CMK (cell line): Measurements from ENCODE around the gene KRT76.

Experiments used
- DNase-seq: peaks from one replicate; pipeline ENCODE4 v3.0.0-alpha.2; 2010; ENCODE audit warnings: low read depth

Gene KRT76

DNA sequence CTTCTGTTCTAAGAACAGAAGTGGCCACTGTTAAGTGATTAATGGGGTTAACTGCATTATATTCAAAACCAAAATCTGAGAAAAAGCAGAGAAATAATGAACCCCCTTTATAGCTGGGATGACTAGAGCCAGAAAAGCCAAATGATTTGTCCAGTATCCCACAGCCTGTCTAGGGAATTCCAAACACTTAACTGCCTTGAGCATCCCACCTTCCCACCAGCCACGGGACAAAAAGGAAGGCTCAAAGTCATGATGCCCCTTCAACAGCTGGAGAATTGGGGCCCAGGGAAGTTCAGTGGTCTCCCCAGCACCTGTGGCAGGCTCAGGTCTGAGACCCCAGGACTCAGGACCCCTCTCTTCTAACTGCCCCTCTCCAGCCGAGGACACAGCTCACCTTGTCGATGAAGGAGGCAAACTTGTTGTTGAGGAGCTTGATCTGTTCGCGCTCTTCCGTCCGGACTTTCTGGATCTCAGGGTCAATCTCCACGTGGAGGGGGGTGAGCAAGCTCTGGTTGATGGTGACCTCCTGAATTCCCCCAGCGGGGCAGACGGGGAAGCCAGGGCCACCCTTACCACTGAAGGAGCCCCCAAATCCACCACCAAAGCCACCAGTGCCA, 36.2 kb upstream of the KRT76 start:
- no peak for DNase-seq

DNA sequence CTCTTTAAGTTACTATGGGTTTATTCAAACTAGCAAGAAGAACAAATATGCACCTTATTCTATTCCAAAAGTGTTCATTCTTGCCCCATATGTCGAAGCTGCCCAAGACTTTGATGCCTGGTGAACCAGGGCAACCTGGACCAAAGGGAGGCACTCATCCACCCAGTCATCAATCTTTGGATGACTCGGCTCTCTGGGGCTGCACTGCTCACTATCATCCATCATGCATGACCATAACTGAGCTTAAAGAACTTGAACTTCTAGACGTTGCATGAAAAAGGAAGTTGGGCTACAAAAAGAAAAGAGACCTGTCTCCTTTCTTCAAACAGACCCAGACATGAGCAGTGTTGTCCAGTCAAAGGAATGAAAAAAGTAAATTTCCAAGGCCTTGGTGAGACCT, 35.6 kb upstream of the KRT76 start:
- no peak for DNase-seq

DNA sequence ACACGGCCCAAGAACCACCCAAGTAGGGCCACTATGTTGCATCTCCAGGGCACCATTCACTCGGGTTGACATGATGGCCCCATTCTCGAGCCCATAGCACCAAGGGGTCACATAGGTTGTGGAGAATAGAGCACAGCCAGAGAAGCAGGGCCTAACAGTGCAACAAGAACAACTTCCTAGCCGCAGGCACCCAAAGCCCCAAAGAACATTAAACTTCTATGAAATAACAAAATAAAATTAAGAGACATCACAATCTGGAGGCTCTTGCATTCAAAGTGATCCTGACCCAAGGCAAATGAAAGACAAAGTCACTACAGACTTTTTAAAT, 34.9 kb upstream of the KRT76 start:
- no peak for DNase-seq

DNA sequence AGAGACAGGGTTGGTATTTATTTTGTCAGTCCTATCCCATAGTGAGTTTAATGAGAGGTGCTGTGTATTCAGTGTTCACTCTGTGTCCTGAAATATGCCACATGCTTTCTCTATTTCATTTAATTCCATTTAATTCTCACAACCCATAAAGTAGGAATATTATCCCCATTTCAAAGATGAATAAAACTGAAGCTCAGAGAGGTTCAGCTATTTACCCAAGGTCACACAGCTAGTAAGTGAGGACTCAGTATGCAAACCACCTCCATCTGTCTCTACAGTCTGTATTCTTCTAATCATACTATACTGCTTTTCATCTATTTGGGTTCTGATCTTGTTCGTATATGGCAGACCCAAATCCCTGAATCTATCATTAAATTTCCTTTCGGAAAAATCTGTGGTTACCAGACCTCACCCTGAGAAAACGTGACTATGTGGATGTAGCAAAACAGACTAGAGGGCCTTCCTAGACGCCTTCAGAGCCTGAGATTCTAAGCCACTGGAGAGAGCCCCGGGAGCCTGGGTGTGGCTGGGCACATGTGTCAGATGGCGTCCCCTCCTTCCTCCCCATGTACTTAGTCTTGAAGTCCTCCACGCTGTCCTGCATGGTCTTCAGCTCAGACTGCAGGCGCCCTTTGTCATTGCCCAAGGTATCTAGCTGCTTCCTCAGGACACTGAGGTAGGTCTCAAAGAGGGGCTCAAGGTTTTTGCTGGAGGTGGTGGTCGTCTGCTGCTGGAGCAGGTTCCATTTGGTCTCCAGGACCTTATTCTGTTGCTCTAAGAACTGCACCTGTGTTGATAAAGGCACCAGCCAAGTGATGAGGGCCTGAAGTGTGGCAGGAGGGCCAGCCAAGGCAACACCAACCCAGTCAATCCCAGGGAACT, 34.3 kb upstream of the KRT76 start:
- DNase-seq = no peak

DNA sequence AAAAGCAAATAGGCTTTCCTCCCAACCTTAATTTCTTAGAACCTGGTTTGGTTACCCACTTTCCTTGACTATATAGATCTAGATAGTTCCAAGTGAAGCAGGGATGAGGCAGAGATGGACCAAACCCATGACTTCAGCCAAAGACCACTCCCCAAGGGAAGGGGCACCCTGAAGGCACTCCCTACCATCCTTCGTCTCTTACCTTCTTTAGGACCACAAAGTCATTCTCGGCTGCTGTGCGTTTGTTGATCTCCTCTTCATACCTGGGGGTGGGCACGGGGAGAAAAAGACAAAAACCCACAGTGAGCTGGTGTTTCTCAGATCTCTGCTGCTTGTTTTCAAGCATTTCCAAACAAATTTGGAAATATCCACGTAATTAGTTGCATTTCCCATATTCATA, 33.4 kb upstream of the KRT76 start:
- no peak for DNase-seq

DNA sequence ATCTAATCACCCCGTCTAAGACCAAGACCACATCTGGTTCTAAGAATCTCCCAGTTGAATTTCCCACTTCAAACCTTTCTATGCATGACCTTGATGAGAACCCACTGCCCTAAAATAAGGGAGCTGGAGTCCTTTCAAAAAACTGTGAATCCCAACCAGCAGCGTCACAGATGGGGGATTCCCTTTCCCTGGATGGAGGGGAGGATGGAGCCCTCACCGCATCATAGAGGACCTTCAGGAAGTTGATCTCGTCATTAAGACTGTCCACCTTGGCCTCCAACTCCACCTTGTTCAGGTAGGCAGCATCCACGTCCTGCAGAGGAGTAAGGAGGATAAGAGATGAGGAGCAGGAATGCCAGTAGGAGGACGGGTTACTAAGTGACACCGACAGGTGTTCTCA, 32.0 kb upstream of the KRT76 start:
- no peak for DNase-seq

DNA sequence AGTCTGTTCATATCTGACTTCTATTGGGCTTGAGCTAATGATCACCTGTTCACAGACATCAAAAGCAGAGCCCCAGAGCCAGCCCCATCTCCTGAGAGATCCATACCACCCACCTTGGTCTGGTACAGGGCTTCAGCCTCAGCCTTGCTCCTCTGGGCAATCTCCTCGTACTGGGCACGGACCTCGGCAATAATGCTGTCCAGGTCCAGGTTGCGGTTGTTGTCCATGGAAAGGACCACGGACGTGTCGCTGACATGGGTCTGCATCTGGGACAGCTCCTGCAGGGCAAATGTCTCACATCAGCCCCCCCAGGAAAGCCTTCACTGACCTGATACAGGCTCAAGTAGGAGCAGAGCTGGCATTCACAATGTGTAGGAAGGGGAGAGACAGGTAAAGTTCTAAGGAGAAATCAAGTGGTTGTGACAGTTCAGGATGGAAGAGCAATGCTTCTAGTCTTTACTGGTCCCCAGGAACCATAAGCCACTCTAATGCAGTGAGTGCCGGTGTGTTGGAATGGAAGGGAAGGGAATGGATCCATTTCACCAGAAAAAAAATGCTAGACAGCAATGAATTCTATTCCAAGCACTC, 31.5 kb upstream of the KRT76 start:
- no peak for DNase-seq

DNA sequence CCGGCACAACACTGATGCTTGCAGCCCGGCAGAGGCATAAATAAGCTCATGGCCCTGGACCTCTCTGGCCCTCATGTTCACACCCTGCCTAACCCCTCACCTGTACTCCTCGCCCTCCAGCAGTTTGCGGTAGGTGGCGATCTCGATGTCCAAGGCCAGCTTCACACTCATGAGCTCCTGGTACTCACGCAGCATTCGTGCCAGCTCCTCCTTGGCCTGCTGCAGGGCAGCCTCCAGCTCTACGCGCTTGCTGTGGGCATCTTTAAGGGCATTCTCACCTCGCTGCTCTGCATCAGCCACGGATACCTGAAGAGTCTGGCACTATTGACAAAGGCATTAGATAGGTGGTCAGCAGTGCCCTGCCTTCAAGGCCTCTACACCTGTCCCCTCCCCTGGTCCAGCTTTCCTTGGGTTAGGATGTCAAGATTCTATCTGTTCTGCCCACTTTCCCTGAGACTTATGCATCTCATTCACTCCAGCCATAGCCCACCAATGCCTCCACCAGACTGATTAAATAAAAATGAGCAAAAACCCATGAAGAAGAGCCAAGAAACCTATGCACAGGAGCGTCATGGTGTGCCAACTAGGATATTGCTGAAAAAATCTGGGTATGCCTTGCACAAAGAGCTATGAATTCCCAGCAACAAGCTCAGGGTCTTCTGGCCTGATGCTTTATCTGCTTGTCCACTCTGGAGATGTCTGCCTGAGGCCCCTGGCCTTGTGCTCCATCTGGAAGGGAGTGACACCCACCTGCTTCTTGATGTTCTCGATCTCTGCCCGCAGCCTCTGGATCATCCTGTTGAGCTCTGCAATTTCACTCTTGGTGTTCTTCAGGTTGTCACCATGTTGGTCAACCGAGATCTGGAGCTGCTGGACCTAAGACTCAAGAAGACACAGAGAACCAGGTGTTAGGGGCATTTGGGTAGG, 30.7 kb upstream of the KRT76 start:
- DNase-seq = no peak

DNA sequence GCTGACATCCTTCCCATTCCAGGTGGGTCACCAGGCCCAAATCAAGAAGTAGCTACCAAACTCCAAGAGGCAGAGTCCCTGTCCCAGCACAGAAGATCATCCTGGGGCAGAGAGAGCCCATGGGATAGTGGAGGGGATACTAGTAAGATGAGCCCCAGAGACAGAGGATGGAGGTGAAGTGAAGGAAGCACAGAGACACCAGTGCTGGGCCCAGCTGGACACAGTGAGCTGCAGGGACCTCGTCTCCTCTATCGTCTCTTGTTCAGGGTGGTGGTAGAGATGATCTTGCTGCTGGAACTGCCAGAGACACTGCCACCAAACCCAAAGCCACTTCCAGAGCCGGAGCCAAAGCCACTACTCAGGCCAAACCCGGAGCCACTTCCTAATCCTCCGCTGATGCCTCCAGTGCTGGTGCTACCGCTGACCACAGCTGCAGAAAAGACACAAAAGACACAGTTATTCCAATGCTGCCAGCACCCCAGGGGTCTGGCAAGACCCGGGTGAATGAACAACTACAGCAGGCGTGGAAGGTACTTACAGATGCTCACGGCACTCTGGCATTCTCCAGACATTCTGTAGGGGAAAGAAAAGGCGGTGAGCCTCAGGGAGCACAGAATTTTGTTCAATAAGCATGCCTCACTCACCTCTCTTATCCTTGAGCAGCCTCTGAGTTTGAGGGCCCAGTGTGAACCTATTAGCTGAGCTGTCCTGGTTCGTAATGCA, 29.8 kb upstream of the KRT76 start:
- no peak for DNase-seq

DNA sequence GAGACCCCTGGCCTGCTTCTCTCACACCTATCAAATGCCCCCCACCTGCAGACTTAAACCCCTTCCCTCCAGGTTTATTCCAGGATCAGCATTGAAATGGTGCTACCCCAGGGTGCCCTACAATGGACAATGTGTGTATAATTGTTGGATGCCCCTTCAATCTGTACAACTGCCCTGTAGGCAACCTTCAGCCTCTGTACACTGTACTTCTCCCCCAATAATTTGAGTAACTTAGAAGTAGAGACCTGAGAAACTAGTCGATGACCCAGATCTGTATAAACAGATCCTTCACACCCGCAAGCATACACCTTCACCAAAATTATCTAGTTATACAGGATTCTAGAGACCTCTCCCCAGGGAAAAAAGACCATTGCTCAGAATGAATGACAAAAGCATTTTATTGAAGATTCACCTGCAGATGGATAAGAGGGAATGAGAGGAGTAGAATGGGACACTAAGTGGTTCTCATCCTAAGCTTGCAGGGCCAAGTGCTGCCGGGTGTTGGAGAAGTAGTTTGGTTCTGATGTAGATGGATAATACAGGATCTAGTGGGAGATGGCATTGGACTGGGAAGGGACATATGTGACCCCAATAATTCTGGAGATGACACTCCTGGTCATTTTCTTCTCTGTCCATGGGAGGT, 29.1 kb upstream of the KRT76 start:
- no peak for DNase-seq

DNA sequence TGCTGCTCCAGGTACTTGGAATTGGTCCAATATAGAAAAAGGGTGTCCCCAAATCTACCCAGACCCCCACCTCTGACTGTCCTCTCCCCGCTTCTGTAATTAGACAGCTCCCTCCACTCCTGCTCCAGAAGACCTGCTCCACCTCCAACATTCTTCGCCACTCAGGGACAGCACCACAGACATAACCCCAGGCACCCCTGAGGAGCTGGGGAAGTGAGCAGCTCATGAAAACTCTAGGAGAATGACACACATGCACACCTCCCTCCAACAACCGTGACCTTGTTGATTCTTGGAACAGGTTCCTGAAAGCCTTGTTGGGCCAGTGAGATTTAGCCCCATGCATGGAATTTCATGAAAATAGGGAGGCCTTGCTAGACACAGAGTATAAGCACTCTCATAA, 28.6 kb upstream of the KRT76 start:
- DNase-seq = no peak

DNA sequence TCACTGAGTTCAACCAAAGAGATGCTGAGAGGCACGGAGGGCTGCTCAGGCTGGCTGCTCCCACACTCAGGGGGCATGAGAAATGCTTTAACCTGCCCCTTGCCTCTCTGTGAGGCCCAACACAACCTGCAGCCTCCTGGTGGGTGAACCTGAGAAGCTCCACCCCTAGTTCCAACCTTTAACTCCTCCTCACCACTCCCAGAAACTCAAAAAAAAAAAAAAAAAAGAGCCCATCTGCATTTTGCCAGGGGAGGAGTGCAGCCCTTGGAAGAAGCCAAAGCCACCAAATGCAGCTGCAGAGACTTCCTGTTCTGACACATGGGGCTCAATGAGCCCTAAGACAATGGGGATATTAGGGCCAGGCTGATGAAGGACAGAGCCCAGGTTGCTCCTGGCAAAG, 27.9 kb upstream of the KRT76 start:
- DNase-seq = no peak

DNA sequence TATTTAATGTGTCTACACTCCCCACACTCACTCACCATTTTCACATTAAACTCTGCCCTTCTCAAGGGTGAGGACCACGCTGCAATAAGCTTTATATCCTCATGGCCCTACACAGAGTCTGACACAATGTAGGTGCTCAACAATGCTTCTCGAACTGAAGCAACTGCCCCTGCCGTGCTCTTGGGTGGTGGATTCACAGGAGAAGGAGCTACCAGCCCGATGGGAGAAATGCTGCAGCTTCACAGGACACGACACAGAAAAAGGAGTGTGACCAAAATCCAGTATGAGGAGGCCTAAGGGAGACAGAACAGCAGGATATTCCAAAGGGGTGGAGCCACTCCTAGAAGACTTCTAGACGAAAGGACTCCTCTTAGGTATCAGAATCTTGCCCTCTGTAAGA, 25.3 kb upstream of the KRT76 start:
- no peak for DNase-seq

DNA sequence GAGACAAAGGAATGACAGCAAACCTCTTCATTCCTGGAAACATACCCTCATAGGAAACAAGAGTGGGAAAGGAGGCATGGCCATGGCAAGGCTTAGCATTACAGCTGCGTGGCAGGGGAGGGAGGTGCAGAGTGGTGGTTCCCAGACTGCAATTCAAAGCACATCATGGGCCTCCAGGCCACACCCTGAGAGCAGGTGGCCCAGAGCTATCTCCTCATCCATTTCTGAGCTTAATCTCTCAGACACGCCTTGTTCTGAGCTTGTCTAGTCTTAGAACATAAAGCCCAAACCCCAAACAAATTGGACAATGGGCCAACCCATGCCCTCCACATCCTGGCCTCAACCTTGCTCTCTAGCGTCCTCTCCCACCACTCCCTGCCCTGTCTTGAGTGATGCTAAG, 24.6 kb upstream of the KRT76 start:
- no peak for DNase-seq

DNA sequence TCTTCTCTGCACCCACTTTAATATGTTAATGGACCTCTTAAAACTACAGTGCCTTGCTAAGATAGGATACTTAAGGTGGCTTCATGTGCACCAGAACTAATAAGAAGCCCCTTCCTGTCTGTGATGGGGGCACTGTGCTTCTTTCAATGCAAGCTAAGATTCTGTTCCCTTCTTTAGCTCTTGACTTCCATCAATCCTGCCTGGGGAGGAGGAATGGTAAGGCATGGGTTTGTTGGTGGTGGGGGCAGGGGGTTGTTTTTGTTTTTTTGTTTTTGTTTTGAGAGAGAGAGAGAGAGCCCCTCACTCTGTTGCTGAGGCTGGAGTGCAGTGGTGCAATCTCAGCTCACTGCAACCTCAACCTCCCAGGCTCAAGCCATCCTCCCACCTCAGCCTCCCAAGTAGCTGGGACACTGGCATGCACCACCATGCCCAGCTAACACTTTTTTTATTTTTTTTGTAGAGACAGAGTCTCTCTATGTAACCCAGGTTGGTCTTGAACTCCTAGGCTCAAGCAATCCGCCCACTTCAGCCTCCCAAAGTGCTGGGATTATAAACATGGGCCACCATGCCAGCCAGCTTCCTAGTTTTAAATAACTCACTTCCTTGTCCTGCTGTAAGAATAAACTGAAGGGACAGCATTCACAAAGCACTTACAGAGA, 23.2 kb upstream of the KRT76 start:
- no peak for DNase-seq

DNA sequence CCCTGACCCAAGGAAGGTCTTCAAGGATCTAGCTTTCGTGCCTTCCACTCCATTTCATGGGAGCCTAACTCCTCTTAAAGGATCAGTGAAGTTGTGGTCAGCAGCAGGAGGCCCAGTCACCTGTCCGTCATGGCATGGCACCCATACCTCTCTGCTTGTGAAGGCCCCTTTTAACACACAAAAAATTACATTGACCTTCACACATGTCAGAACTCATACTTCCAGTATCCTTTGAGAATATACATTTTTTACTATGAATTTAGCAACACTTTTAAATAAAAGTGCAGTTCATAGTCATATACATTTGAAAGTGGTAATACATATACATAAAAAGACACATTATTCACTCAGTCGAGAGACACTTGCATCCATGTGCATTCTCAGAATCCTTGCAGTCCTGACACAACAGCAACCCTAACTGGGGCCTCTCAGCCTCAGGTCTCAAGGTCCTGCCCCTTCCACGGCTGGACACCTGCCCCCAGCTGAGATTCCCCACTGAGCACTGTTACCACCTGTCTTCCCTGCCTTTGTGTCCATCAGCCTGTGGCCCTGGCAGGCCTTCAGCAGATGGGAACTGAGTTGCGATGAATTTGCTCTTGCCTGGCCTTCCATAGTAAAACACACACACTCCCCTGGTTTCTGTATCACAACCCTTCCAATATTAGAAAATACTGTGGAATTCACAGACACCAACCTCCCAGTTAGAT, 22.5 kb upstream of the KRT76 start:
- DNase-seq = no peak

DNA sequence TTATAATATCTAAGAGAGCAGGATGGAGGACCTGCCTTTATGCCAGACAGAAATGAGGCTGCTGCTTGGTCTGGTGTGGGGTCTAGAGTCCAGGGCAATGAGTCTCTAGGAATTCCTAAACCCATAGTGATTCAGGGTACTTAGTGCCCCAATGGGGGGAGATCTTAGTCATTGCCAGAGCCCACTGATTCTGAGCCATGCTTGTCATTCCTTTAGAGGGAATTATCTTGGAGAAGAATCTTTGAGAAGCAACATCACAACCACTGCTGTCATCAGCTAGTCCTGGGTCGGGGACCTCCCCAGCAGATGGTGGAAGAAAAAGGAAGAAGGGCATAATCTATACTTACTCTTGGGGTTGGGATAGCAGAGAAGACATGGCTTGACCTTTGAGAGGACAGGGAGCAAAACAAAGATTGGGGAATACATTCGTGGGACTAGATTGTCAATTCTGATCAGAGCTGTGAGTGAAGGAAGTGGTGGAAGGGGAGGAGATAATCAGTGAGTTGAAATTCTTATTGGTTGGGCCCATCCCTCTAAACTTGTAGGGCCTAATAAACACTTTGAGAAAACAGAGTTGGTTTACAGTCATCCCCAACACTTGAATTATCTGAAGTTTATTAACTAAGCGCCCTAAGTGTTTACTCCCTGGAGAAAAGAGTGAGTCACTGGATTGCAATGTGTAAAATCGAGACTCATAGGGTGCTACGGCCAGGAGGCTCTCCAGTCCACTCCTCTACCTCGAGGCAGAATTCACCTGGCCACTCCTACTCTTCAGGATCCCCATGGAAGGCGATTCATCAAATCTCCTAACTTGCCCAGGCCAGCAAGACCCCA, 21.7 kb upstream of the KRT76 start:
- DNase-seq = no peak

DNA sequence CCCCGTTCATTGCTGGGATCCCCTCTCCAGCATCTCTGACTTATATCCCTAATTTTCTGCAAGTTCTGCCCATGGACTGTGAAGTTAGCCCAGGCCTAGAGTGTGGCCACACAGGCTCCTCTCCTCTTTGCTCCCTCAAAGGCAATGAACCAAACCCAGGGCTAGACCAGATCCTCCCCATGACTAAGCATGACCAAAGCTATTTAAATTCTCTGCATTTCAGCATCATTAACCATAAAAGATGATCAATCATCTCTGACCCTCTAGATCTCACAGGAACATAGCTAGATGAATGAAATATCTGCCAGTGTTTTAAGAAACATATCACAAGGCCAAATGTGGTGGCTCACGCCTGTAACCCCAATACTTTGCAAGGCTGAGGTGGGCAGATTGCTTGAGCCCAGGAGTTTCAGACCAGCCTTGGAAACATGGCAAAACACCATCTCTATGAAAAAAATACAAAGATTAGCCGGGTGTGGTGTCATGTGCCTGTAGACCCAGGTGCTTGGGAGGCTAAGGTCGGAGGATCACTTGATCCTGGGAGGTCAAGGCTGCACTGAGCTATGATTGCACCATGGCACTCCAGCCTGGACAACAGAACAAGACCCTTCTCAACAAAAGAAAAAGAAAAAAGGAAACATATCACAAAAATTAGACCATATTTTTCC, 21.0 kb upstream of the KRT76 start:
- no peak for DNase-seq

DNA sequence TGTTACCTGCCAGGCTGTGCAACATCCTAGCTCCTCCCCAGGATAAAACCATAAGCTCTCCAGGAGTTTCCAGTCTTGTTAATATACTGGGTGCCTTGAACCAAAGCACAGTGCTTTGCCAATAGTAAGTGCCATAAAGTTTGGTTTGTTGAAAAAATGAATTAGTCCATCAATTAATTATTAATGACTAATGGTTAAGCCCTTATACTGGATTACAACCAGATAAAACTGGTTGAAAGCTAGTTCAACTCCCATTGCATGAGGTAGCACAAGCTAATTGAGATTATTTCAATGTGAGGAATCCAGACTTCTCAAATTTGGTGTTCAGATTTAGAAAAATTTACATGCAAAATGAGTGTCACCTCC, 20.4 kb upstream of the KRT76 start:
- DNase-seq = no peak
